ENCODE data around the gene EIF3F.

The EIF3F gene

DNA sequence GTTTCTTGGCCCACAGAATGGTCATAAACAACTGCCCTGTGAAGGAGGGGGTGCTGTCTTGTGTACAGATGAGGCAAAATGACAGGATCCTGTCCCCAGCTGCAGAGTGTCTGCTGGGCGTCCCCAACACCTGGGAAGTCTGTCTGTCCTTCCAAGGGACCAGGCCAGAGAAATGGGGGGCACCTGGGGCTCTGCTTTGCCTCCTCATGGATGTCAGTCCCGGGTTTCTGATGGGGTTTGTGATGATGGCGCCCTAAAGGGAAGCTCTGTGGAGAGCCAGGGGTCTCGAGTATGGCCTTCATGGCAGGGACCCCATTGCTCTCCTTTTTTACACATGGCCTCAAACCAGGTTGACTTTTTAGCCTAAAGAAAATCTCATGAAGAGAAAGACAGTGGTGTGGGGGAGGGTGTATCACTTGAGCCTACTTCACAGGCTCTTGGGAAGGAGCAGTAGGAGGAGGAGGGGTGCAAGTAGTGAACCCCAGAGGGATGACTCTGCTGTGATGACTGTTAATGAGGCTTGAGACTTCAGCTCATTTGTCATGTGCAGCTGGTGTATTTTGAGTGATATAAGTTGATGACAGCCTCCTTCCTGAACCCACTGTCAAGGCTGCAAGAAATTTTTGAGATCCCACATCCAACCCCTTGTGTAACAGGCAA lies 53.3 kb downstream of the EIF3F start:
- DNase-seq (ENCODE audit: low read depth) = no peak

DNA sequence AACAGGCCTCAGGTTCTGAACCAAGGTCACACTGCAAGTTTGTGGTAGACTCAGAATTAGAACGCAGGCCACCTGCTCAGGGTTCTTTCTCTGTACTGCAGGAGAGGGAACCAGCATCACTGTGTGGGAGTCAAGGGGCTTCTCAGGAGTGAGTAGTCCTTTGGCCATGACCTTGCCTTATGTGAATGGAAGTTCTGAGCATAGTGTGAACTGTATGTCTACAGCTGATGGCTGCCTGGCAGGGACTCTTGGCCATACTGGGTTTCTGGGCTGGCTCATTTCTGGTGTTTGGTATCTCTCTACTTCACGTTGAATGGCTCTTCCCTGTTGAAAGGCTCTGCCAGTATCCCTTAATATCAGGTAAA lies 53.8 kb downstream of the EIF3F start:
- DNase-seq (ENCODE audit: low read depth) = no peak

DNA sequence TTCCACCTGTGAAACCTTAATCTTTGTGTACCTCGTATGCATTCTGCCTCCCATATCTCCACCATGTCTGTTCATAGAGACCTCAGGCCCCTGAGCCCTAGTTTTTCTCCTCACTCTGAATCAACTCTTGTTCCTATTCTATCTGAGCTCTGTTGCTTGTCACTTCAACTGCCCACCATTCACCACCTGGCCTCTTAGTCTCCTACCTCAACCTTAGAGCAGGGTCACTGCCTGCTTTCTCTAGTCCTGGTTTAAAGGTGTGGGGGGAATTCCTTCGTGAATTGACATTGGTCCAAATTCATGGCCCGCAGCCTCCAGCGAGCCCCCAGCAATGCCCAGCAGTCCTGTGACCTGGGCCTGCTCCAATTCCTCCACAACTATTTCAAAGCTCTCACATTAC lies 54.4 kb downstream of the EIF3F start:
- no peak for DNase-seq (ENCODE audit: low read depth)

DNA sequence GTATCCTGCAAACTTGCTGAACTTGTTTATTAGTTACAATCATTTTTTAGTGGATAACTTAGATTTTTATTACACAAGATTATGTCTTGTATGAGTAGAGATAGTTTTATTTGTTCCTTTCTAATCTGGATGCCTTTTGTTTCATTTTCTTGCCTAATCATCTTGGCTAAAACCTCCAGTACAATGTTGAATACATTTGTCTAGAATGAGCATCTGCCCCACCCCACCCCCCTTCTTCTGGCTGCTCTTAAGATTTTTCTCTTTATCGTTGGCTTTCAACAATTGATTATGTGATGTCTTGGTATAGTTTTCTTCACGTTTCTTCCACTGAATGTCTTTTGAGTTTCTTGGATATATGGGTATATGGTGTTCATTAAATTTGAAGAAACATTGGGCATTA lies 56.6 kb downstream of the EIF3F start:
- DNase-seq (ENCODE audit: low read depth) = no peak

DNA sequence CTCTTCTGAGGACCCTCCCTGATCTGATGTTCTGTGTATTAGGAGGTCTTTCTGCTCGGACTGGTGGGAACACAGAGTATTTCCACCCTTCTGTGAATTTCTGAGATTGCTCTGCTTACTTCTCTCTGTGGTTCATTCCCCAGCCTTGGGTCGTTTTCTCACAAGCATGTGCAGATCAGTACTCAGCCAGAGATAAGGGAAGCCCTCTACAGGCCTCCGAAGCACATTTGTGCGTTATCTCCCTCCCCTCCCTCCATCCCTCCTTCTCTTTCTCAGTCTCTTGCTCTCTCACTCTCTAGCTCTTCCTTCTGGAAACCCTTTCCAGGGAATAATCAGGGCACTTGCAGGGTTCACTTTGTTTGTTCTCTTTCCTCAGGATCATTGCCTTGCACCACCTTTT lies 58.7 kb downstream of the EIF3F start:
- no peak for DNase-seq (ENCODE audit: low read depth)

DNA sequence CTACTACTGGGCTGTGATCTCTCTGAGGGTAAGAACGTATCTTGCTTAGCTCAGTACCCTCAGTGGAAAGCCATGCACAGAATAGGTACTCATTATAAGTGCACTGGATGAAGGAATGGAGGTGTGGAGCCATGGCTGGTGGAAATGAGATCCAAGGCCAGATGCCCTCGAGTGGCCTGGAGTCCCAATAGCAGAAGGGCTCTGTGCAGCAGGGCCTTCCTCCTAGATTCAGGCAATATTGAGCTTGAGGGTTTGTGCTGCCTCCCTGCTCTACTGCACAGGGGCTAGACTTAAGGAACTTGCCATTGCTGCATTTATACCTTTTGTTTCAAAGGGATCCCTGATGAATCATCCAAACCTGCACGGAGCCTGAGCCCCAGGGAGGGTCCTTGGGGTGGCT lies 60.2 kb downstream of the EIF3F start:
- DNase-seq (ENCODE audit: low read depth) = no peak

DNA sequence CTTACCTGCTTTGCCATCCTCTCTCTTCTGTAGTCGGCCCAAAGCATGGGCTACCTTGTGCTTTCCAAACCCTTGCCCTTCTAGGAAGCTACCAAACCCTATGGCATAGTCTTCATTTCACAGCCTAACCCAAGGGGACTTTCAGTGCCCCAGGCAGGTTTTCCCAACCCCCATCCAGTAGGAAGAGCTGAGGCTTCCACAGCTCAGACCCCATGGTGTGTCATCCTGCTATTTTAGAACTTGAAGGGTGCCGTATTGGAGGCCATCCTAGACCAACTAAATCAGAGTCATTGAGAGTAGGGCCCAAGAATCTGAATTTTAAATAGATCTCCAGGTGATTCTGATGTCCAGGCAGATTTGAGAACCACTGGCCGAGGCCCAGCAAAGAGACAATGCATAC lies 61.9 kb downstream of the EIF3F start:
- DNase-seq (ENCODE audit: low read depth) = no peak
